ENCODE data around the gene C11orf42.

C11orf42 gene

DNA sequence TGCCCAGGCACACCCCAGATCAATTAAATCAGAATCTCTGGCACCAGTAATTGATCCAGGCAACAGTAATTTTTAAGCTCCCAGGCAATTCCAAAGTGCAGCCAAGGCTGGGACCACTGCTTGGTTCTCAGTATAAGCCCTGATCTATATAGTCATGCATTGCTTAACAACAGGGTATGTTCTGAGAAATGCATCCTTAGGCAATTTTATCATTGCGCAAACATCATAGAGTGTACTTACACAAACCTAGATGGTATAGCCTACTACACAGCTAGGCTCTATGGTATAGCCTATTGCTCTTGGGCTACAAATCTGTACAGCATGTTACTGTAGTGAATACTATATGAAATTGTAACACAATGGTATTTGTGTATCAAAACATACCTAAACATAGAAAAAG lies 651 bp upstream of the C11orf42 start:
- TF ChIP-seq RAD21 (IDR thresholded peaks at IDR 0.05; ENCODE audit: low read depth) (no peak), YY1 (IDR thresholded peaks at IDR 0.05; ENCODE audit: low read depth) (no peak), CEBPB (IDR thresholded peaks at IDR 0.05) (no peak), EGR1 (IDR thresholded peaks at IDR 0.05) (no peak), TAF1 (IDR thresholded peaks at IDR 0.05; ENCODE audit: low read depth) (no peak), TCF12 (IDR thresholded peaks at IDR 0.05; ENCODE audit: low read depth) (no peak), TEAD4 (IDR thresholded peaks at IDR 0.05) (no peak), EP300 (IDR thresholded peaks at IDR 0.05; ENCODE audit: borderline replicate concordance) (no peak), REST (IDR thresholded peaks at IDR 0.05; ENCODE audit: low read depth) (no peak), NFIC (IDR thresholded peaks at IDR 0.05) (no peak), FOXM1 (IDR thresholded peaks at IDR 0.05; ENCODE audit: borderline replicate concordance, low read depth) (no peak), CREB1 (IDR thresholded peaks at IDR 0.05; ENCODE audit: low read depth) (no peak), USF1 (IDR thresholded peaks at IDR 0.05) (no peak), ZBTB7A (IDR thresholded peaks at IDR 0.05; ENCODE audit: low read depth) (no peak)
- TF ChIP-seq, protein P1, sequence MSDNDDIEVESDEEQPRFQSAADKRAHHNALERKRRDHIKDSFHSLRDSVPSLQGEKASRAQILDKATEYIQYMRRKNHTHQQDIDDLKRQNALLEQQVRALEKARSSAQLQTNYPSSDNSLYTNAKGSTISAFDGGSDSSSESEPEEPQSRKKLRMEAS (IDR thresholded peaks at IDR 0.05): no peak

DNA sequence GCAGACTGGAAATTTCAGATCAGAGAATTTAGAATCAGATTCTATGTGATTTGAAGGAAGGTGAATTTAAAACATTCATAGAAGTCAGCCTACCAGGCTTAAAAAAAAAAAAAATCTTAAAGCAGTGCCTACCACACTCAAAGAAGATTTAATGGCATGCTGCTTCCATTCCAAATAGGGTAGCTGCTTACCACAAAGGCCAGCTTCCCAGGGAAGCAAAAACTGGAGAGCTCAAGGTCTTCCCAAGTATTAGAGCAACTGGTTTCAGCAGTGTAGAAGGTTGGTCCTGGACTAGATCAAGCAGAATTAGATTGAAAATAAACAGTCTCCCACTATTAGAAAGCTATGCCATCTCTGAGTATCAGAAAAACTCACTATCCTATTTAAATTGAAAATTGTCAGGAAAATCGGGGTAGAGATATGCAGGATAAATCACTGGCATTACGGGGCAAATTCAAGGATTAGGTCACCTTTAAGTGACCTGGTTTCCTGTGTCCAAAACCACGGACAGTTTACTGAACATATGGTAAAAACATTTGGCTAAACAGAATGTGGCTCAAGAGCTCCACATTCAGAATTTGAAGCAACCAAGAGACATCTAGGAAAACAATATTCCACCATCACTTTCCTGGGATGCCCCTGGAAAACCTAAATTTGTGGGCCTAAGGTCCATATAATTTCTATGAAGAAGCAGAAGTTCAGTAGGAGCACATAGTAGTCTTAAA lies 1.3 kb downstream of the C11orf42 start:
- no peak for TF ChIP-seq CEBPB (IDR thresholded peaks at IDR 0.05)
- TF ChIP-seq CREB1 (IDR thresholded peaks at IDR 0.05; ENCODE audit: low read depth): no peak
- no peak for TF ChIP-seq EGR1 (IDR thresholded peaks at IDR 0.05)
- TF ChIP-seq REST (IDR thresholded peaks at IDR 0.05; ENCODE audit: low read depth): no peak
- no peak for TF ChIP-seq TAF1 (IDR thresholded peaks at IDR 0.05; ENCODE audit: low read depth)
- no peak for TF ChIP-seq FOXM1 (IDR thresholded peaks at IDR 0.05; ENCODE audit: borderline replicate concordance, low read depth)
- no peak for TF ChIP-seq RAD21 (IDR thresholded peaks at IDR 0.05; ENCODE audit: low read depth)
- TF ChIP-seq YY1 (IDR thresholded peaks at IDR 0.05; ENCODE audit: low read depth): no peak
- no peak for TF ChIP-seq EP300 (IDR thresholded peaks at IDR 0.05; ENCODE audit: borderline replicate concordance)
- no peak for TF ChIP-seq NFIC (IDR thresholded peaks at IDR 0.05)
- TF ChIP-seq ZBTB7A (IDR thresholded peaks at IDR 0.05; ENCODE audit: low read depth): no peak
- no peak for TF ChIP-seq USF1 (IDR thresholded peaks at IDR 0.05)
- no peak for TF ChIP-seq TEAD4 (IDR thresholded peaks at IDR 0.05)

GRCh38 chr11:6209801-6210200 lies 4.4 kb downstream of the C11orf42 start:
- TF ChIP-seq ZBTB7A (IDR thresholded peaks at IDR 0.05; ENCODE audit: low read depth) (no peak), TCF12 (IDR thresholded peaks at IDR 0.05; ENCODE audit: low read depth) (no peak), TAF1 (IDR thresholded peaks at IDR 0.05; ENCODE audit: low read depth) (no peak), EP300 (IDR thresholded peaks at IDR 0.05; ENCODE audit: borderline replicate concordance) (no peak), EGR1 (IDR thresholded peaks at IDR 0.05) (no peak), USF1 (IDR thresholded peaks at IDR 0.05) (no peak), FOXM1 (IDR thresholded peaks at IDR 0.05; ENCODE audit: borderline replicate concordance, low read depth) (no peak), REST (IDR thresholded peaks at IDR 0.05; ENCODE audit: low read depth) (no peak), CREB1 (IDR thresholded peaks at IDR 0.05; ENCODE audit: low read depth) (no peak), CEBPB (IDR thresholded peaks at IDR 0.05) (no peak), YY1 (IDR thresholded peaks at IDR 0.05; ENCODE audit: low read depth) (no peak), TEAD4 (IDR thresholded peaks at IDR 0.05) (no peak), NFIC (IDR thresholded peaks at IDR 0.05) (no peak), RAD21 (IDR thresholded peaks at IDR 0.05; ENCODE audit: low read depth) (no peak)
- TF ChIP-seq, protein P1 (IDR thresholded peaks at IDR 0.05): no peak
